ENCODE measurements around the gene RPRD1B. TPM values are rescaled to one million over a fixed set of nuclear protein-coding genes. Genes with fewer than 3 reads are reported as not detected.
"Not testable (repeated sequence)": the region's sequence is repeated elsewhere in the genome, so short reads cannot be mapped to it uniquely, and the experiment has no call there.

RPRD1B gene
- polyA plus RNA-seq, 2 donors, result 4.9 to 10.2 TPM

DNA sequence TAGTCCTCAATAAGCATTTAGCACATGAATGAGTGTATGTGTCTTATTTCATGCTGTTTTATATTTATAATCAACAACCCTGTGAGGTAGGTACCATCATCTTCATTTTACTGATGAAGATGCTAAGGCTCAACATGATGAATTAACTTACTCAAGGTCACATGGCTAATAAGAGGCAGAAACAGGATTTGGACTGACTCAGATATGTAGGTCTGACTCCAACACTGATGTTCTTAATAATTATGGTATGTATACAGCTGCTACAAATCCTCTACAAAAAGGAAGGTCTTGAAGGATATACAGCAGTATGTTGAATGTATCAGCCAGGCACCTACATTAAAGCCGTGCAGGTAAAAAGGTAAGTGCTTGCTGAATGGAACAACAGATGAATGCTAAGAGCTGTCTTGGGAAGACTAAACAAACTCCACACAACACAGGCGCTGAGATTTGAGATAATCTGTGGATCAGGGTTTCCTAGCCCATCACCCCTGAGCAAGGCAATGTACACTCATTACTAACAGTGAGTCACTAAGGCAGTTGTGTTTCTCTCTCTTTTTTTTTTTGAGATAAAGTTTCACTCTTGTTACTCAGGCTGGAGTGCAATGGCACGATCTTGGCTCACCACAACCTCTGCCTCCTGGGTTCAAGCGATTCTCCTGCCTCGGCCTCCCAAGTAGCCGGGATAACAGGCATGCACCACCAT is 32.2 kb upstream of the RPRD1B start:
- Histone ChIP-seq H3K27ac (ENCODE audit: low read depth in 2 of 2, low read length in 1 of 2) (no peak overlapping the region), H3K4me3 (ENCODE audit: low read depth in 1 of 2, low read length in 2 of 2) (no peak overlapping the region), H3K36me3 (ENCODE audit: control insufficient read depth in 2 of 2, insufficient read depth in 2 of 2, low read length in 1 of 2) (peaks cover 6 to 25% of the 10 kb centered on the region in 2 donors), H3K27me3 (ENCODE audit: control insufficient read depth in 1 of 2, insufficient read depth in 2 of 2, low read length in 2 of 2) (no peaks in the 10 kb centered on the region), H3K9me3 (ENCODE audit: control insufficient read depth in 2 of 2, insufficient read depth in 1 of 2, low read depth in 1 of 2, low read length in 1 of 2) (no peaks in the 10 kb centered on the region), H3K4me1 (ENCODE audit: control insufficient read depth in 2 of 2, insufficient read depth in 2 of 2, low read length in 1 of 2) (no peaks in the 10 kb centered on the region)
- WGBS, 2 donors, result 88 to 90% methylated on average over 6 of the region's 6 CpGs

DNA sequence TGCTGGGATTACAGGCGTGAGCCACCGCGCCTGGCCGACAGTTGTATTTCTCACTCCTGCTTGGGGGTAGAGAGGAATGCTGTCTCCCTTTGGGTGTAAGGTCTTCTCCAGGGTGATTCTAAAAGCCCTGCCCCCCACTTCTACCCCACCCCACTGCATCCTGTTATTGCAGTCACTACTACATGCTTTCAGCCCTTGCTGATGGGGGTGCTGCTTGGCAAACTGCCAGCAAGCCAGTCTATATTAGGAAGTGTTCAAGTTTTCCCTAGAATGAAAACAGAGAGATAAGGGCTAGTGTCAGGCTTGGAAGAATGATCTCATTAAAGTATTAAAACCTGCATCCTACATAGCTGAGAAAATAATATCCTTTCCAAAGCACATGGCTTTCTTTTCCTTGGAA is 31.6 kb upstream of the RPRD1B start:
- H3K36me3 ChIP-seq (ENCODE audit: control insufficient read depth in 2 of 2, insufficient read depth in 2 of 2, low read length in 1 of 2), result peaks cover 4 to 19% of the 10 kb centered on the region in 2 donors
- WGBS, 2 donors, result 99 to 100% methylated on average over 4 of the region's 4 CpGs
- no peaks in the 10 kb centered on the region for H3K4me1 ChIP-seq (ENCODE audit: control insufficient read depth in 2 of 2, insufficient read depth in 2 of 2, low read length in 1 of 2)
- no peaks in the 10 kb centered on the region for H3K9me3 ChIP-seq (ENCODE audit: control insufficient read depth in 2 of 2, insufficient read depth in 1 of 2, low read depth in 1 of 2, low read length in 1 of 2)
- no peak overlapping the region for H3K27ac ChIP-seq (ENCODE audit: low read depth in 2 of 2, low read length in 1 of 2)
- no peak overlapping the region for H3K4me3 ChIP-seq (ENCODE audit: low read depth in 1 of 2, low read length in 2 of 2)
- no peaks in the 10 kb centered on the region for H3K27me3 ChIP-seq (ENCODE audit: control insufficient read depth in 1 of 2, insufficient read depth in 2 of 2, low read length in 2 of 2)

DNA sequence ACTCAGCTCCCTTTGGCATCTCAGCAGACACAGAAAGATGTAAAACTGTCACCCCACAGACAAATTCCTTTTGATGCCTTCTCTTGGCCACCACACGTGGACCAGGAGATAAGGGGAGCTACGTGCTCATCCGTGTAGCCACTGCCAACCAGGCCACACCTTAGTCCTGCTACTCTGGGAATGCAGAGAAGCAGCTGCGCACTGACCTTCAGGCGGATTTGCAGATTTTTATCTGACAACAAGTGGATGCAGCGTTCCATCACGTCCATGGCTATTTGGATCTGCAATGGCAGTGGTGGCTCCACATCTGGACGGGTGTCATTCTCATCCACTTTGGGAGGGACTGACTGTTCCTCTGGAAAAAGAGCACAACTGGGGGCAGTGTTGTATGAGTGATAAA is 31.1 kb upstream of the RPRD1B start:
- no peaks in the 10 kb centered on the region for H3K9me3 ChIP-seq (ENCODE audit: control insufficient read depth in 2 of 2, insufficient read depth in 1 of 2, low read depth in 1 of 2, low read length in 1 of 2)
- no peaks in the 10 kb centered on the region for H3K27me3 ChIP-seq (ENCODE audit: control insufficient read depth in 1 of 2, insufficient read depth in 2 of 2, low read length in 2 of 2)
- peaks cover 4 to 18% of the 10 kb centered on the region in 2 donors for H3K36me3 ChIP-seq (ENCODE audit: control insufficient read depth in 2 of 2, insufficient read depth in 2 of 2, low read length in 1 of 2)
- 89 to 91% methylated on average over 8 of the region's 8 CpGs for WGBS, 2 donors
- no peak overlapping the region for H3K4me3 ChIP-seq (ENCODE audit: low read depth in 1 of 2, low read length in 2 of 2)
- no peaks in the 10 kb centered on the region for H3K4me1 ChIP-seq (ENCODE audit: control insufficient read depth in 2 of 2, insufficient read depth in 2 of 2, low read length in 1 of 2)
- H3K27ac ChIP-seq (ENCODE audit: low read depth in 2 of 2, low read length in 1 of 2), result no peak overlapping the region

DNA sequence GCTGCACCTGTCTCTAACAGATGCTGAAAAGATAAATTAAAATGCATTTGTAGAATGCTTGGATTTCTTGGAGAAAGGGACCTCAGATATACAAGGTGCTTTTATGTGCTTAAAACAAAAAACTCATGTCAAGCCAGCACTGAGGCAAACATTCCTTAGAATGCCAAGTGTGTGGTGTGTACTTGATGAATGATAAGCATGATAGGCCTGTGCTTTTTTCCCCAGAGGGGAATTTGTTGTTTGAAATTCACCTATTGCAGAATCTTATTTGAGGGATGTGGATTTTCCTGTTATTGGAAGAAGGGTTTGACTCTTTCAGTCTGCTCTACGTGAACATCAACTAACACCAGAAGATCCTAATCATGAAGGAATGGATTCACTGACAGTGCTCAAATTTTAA is 29.1 kb upstream of the RPRD1B start:
- Histone ChIP-seq H3K9me3 (ENCODE audit: control insufficient read depth in 2 of 2, insufficient read depth in 1 of 2, low read depth in 1 of 2, low read length in 1 of 2) (no peaks in the 10 kb centered on the region), H3K4me3 (ENCODE audit: low read depth in 1 of 2, low read length in 2 of 2) (no peak overlapping the region), H3K27ac (ENCODE audit: low read depth in 2 of 2, low read length in 1 of 2) (no peak overlapping the region), H3K4me1 (ENCODE audit: control insufficient read depth in 2 of 2, insufficient read depth in 2 of 2, low read length in 1 of 2) (no peaks in the 10 kb centered on the region), H3K36me3 (ENCODE audit: control insufficient read depth in 2 of 2, insufficient read depth in 2 of 2, low read length in 1 of 2) (peaks cover 0 to 12% of the 10 kb centered on the region in 2 donors), H3K27me3 (ENCODE audit: control insufficient read depth in 1 of 2, insufficient read depth in 2 of 2, low read length in 2 of 2) (no peaks in the 10 kb centered on the region)
- 88 to 95% methylated on average over 1 of the region's 1 CpG for WGBS, 2 donors

DNA sequence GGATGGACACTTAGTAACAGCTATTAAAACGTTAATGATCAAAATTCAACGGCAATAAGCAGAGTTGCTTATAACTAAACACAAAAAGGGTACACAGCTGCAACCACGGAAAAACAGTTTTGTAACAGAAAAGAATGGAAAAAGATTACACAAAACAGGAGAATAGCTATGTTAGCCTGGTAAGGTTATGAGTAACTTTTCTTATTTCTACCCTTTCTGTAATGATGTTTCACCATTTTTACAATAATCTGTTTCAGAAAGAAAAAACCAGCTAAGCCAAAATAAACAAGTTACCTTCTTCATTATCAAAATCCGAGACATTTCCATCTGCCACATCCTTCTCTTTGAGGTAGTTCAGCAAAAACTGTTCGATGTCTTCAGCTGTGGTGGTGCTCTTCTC is 27.6 kb upstream of the RPRD1B start:
- Histone ChIP-seq H3K9me3 (ENCODE audit: control insufficient read depth in 2 of 2, insufficient read depth in 1 of 2, low read depth in 1 of 2, low read length in 1 of 2) (no peaks in the 10 kb centered on the region), H3K27me3 (ENCODE audit: control insufficient read depth in 1 of 2, insufficient read depth in 2 of 2, low read length in 2 of 2) (no peaks in the 10 kb centered on the region), H3K4me3 (ENCODE audit: low read depth in 1 of 2, low read length in 2 of 2) (no peak overlapping the region), H3K4me1 (ENCODE audit: control insufficient read depth in 2 of 2, insufficient read depth in 2 of 2, low read length in 1 of 2) (no peaks in the 10 kb centered on the region), H3K36me3 (ENCODE audit: control insufficient read depth in 2 of 2, insufficient read depth in 2 of 2, low read length in 1 of 2) (peaks cover 0 to 5% of the 10 kb centered on the region in 2 donors), H3K27ac (ENCODE audit: low read depth in 2 of 2, low read length in 1 of 2) (no peak overlapping the region)
- 82 to 85% methylated on average over 5 of the region's 5 CpGs for WGBS, 2 donors

DNA sequence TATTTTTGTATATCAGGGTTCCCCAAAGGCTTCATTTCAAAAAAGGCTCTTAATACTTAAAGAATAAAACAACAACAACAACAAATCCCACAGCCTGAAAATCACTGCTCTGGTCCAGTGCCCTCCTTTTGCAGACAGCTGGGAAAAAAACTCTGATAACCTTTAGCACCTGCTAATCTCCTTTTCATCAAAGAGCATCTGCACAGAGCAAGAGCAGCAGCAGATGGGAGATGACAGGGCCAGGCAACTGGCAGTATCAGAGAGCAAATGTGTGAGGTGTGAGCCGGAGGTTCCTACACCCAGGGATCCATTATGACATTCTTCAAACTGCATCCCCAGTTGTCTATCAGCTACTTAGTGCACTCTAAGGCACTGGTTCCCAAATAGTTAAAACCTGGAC is 26.0 kb upstream of the RPRD1B start:
- WGBS, 2 donors, result 100% methylated on average over 1 of the region's 1 CpG
- Histone ChIP-seq H3K4me1 (ENCODE audit: control insufficient read depth in 2 of 2, insufficient read depth in 2 of 2, low read length in 1 of 2) (no peaks in the 10 kb centered on the region), H3K4me3 (ENCODE audit: low read depth in 1 of 2, low read length in 2 of 2) (no peak overlapping the region)

DNA sequence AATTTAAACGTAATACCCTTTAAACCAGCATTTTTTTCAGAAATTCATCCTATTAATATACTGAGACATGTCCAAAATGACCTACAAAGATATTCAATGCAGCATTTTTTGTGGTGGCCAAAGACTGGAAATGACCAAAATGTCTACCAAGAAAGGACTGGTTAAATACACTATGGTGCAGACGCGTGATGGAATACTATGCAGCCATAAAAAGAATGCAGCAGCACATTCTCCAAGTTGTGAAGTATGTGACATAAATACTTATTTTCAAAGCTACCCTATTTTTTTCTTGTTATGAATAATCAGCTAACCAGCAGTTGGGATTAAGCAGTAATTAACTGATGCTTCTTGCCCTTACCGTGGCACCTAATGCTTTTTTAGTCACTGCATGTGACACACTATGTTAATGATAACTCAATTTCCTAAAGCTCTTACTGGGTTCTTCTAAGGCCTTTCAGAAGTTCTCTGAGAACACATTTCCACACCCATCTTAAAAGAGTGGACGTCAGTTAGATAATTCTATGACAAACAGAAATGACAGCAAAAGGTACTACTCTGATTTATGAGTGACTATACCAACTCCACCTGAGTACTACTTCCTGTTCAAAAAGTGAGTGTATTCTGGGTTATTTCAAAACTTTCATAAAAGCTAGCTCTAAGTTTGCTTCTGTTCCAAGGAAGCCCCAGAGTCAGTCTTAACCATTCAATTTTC is 25.2 kb upstream of the RPRD1B start:
- Histone ChIP-seq H3K27me3 (ENCODE audit: control insufficient read depth in 1 of 2, insufficient read depth in 2 of 2, low read length in 2 of 2) (no peaks in the 10 kb centered on the region), H3K9me3 (ENCODE audit: control insufficient read depth in 2 of 2, insufficient read depth in 1 of 2, low read depth in 1 of 2, low read length in 1 of 2) (no peaks in the 10 kb centered on the region), H3K4me1 (ENCODE audit: control insufficient read depth in 2 of 2, insufficient read depth in 2 of 2, low read length in 1 of 2) (no peaks in the 10 kb centered on the region), H3K4me3 (ENCODE audit: low read depth in 1 of 2, low read length in 2 of 2) (no peak overlapping the region), H3K36me3 (ENCODE audit: control insufficient read depth in 2 of 2, insufficient read depth in 2 of 2, low read length in 1 of 2) (peaks cover 10 to 15% of the 10 kb centered on the region in 2 donors), H3K27ac (ENCODE audit: low read depth in 2 of 2, low read length in 1 of 2) (no peak overlapping the region)
- 87 to 90% methylated on average over 5 of the region's 5 CpGs for WGBS, 2 donors

More for the DNA sequence above, 26.0 kb upstream of the RPRD1B start:
- Histone ChIP-seq H3K27ac (ENCODE audit: low read depth in 2 of 2, low read length in 1 of 2) (no peak overlapping the region), H3K27me3 (ENCODE audit: control insufficient read depth in 1 of 2, insufficient read depth in 2 of 2, low read length in 2 of 2) (no peaks in the 10 kb centered on the region), H3K9me3 (ENCODE audit: control insufficient read depth in 2 of 2, insufficient read depth in 1 of 2, low read depth in 1 of 2, low read length in 1 of 2) (no peaks in the 10 kb centered on the region), H3K36me3 (ENCODE audit: control insufficient read depth in 2 of 2, insufficient read depth in 2 of 2, low read length in 1 of 2) (peaks cover 9 to 10% of the 10 kb centered on the region in 2 donors)

DNA sequence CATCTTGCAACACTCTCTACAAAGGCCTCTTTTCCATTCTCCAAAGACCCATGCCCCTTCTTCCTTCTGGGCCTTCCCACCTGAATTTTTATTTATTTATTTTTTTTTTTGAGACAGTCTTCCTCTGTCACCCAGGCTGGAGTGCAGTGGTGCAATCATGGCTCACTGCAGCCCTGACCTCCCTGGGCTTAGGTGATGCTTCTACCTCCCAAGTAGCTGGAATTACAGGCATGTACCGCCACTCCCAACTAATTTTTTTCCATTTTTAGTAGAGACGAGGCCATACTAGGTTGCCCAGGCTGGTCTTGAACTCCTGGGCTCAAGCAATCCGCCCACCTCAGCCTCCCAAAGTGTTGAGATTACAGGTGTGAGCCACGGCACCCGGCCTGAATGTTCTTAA is 24.1 kb upstream of the RPRD1B start:
- not testable (repeated sequence) for H3K9me3 ChIP-seq (ENCODE audit: control insufficient read depth in 2 of 2, insufficient read depth in 1 of 2, low read depth in 1 of 2, low read length in 1 of 2); H3K27me3 ChIP-seq (ENCODE audit: control insufficient read depth in 1 of 2, insufficient read depth in 2 of 2, low read length in 2 of 2); H3K4me1 ChIP-seq (ENCODE audit: control insufficient read depth in 2 of 2, insufficient read depth in 2 of 2, low read length in 1 of 2); H3K27ac ChIP-seq (ENCODE audit: low read depth in 2 of 2, low read length in 1 of 2); H3K4me3 ChIP-seq (ENCODE audit: low read depth in 1 of 2, low read length in 2 of 2)
- WGBS, 2 donors, result 94 to 97% methylated on average over 5 of the region's 5 CpGs
- H3K36me3 ChIP-seq (ENCODE audit: control insufficient read depth in 2 of 2, insufficient read depth in 2 of 2, low read length in 1 of 2), result peaks cover 10 to 15% of the 10 kb centered on the region in 2 donors

DNA sequence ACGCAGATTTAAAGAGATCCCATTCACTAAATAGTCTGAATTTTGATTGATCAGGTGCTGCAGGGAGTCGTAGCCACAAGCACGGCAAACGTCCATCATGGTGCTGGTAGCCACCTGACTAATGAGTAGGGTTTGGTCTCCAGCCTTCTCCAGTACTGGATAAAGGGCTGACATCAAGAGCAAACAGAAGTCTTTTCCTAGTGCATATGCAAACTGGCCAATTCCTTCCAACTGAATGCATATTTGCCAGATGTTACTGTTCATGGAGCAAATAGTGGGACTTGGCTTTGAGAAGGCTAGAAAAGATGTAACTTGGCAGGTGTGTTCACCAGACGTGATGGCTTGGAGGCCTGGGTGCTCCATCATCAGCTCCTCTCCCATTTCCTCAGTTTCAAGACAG is 21.9 kb upstream of the RPRD1B start:
- H3K36me3 ChIP-seq (ENCODE audit: control insufficient read depth in 2 of 2, insufficient read depth in 2 of 2, low read length in 1 of 2), result peaks cover 10 to 19% of the 10 kb centered on the region in 2 donors
- no peaks in the 10 kb centered on the region for H3K9me3 ChIP-seq (ENCODE audit: control insufficient read depth in 2 of 2, insufficient read depth in 1 of 2, low read depth in 1 of 2, low read length in 1 of 2)
- no peaks in the 10 kb centered on the region for H3K27me3 ChIP-seq (ENCODE audit: control insufficient read depth in 1 of 2, insufficient read depth in 2 of 2, low read length in 2 of 2)
- H3K4me3 ChIP-seq (ENCODE audit: low read depth in 1 of 2, low read length in 2 of 2), result no peak overlapping the region
- no peaks in the 10 kb centered on the region for H3K4me1 ChIP-seq (ENCODE audit: control insufficient read depth in 2 of 2, insufficient read depth in 2 of 2, low read length in 1 of 2)
- no peak overlapping the region for H3K27ac ChIP-seq (ENCODE audit: low read depth in 2 of 2, low read length in 1 of 2)
- 97% methylated on average over 5 of the region's 5 CpGs for WGBS, 2 donors

DNA sequence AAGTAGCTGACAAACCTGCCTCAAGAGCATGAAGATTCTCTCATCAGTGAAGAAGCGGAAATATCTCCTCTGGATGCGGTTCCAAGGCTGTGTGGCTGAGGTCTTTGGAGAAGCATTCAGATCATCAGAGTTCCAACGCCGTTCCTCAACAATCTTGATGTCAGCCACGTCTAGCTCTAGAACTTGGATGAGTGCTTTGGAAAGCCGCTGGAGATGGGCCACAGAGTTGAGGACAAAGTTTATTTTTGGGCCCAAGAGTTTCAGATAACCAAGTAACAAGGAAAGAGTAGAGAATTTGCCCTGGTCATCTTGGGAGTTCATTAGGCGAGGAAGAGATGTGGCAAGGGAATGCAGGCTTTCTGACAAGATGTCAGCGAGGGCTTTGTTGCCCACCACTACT is 21.2 kb upstream of the RPRD1B start:
- no peaks in the 10 kb centered on the region for H3K27me3 ChIP-seq (ENCODE audit: control insufficient read depth in 1 of 2, insufficient read depth in 2 of 2, low read length in 2 of 2)
- no peaks in the 10 kb centered on the region for H3K9me3 ChIP-seq (ENCODE audit: control insufficient read depth in 2 of 2, insufficient read depth in 1 of 2, low read depth in 1 of 2, low read length in 1 of 2)
- no peak overlapping the region for H3K4me3 ChIP-seq (ENCODE audit: low read depth in 1 of 2, low read length in 2 of 2)
- H3K27ac ChIP-seq (ENCODE audit: low read depth in 2 of 2, low read length in 1 of 2), result no peak overlapping the region
- no peaks in the 10 kb centered on the region for H3K4me1 ChIP-seq (ENCODE audit: control insufficient read depth in 2 of 2, insufficient read depth in 2 of 2, low read length in 1 of 2)
- 97 to 98% methylated on average over 8 of the region's 8 CpGs for WGBS, 2 donors
- H3K36me3 ChIP-seq (ENCODE audit: control insufficient read depth in 2 of 2, insufficient read depth in 2 of 2, low read length in 1 of 2), result peaks cover 10 to 21% of the 10 kb centered on the region in 2 donors

All from esophagus (tissue), 2 donors.